Fibroblast of lung (primary cell): ENCODE measurements around the gene MMS19. TPM values are rescaled to one million over a fixed set of nuclear protein-coding genes. Genes with fewer than 3 reads are reported as not detected.
A peak's percentile ranks its signal among the peaks of the same experiment; 100 is the strongest.

ENCODE experiments used
- DNase-seq, 2 donors: peaks; one replicate each; pipeline versions ENCODE4 v3.0.0 to v3.0.0-alpha.2; 2010; ENCODE audit warnings: low read depth in 2 of 2
- H2AFZ ChIP-seq: 2 replicates; pipeline ENCODE4 v1.5.1; 2012; ENCODE audit warnings: low read length, control low read depth, inconsistent platforms
- H3K27ac ChIP-seq: 2 replicates; pipeline ENCODE4 v1.5.1; 2011; ENCODE audit warnings: low read length, control low read depth; ENCODE audit not compliant: insufficient read depth
- H3K27me3 ChIP-seq: 2 replicates; pipeline ENCODE4 v1.5.1; 2011; ENCODE audit warnings: mild to moderate bottlenecking, low read length; ENCODE audit not compliant: control insufficient read depth, insufficient read depth
- H3K36me3 ChIP-seq: 2 replicates; pipeline ENCODE4 v1.5.1; 2011; ENCODE audit warnings: low read length; ENCODE audit not compliant: control insufficient read depth, insufficient read depth
- H3K4me1 ChIP-seq: 2 replicates; pipeline ENCODE4 v1.5.1; 2011; ENCODE audit warnings: low read length; ENCODE audit not compliant: control insufficient read depth, insufficient read depth; ENCODE audit errors: extremely low read depth
- H3K4me2 ChIP-seq: 2 replicates; pipeline ENCODE4 v1.5.1; 2011; ENCODE audit warnings: low read length, control low read depth; ENCODE audit not compliant: insufficient read depth; ENCODE audit errors: extremely low read depth
- H3K4me3 ChIP-seq, 4 experiments: fragments of 200-600 bp in 1 of 4; sonication (generic) in 1 of 4; replicated peaks in 1 of 4; 2 replicates each; pipeline ENCODE4 v1.5.1; 2011 to 2016; ENCODE audit warnings: low read length in 4 of 4, low read depth in 3 of 4, mild to moderate bottlenecking in 3 of 4, control low read depth in 2 of 4, inconsistent platforms in 1 of 4, mixed read lengths in 1 of 4; ENCODE audit not compliant: insufficient read depth in 1 of 4; ENCODE audit errors: control extremely low read depth in 1 of 4
- H3K79me2 ChIP-seq: 2 replicates; pipeline ENCODE4 v1.5.1; 2012; ENCODE audit warnings: mild to moderate bottlenecking, low read length, inconsistent platforms; ENCODE audit not compliant: control insufficient read depth, insufficient read depth
- H3K9ac ChIP-seq: 2 replicates; pipeline ENCODE4 v1.5.1; 2011; ENCODE audit warnings: mild to moderate bottlenecking, low read length, control low read depth; ENCODE audit not compliant: insufficient read depth
- H3K9me3 ChIP-seq: 2 replicates; pipeline ENCODE4 v1.5.1; 2012; ENCODE audit warnings: low read depth, low read length; ENCODE audit not compliant: control insufficient read depth, insufficient read depth
- H4K20me1 ChIP-seq: 2 replicates; pipeline ENCODE4 v1.5.1; 2011; ENCODE audit warnings: low read length; ENCODE audit not compliant: control insufficient read depth, insufficient read depth; ENCODE audit errors: extremely low read depth
- CTCF ChIP-seq, 2 donors: IDR thresholded peaks in 1 of 2; conservative IDR thresholded peaks in 1 of 2; 1 replicate in 1 of 2; 2 replicates in 1 of 2; pipeline ENCODE4 v1.5.1; 2011 to 2012; ENCODE audit warnings: low read length in 2 of 2, control low read depth in 1 of 2, inconsistent platforms in 1 of 2, low read depth in 1 of 2, mild to moderate bottlenecking in 1 of 2
- EZH2 ChIP-seq: IDR thresholded peaks from 2 replicates; pipeline ENCODE4 v1.5.1; 2012; ENCODE audit warnings: low read length, control low read depth, mild to moderate bottlenecking; ENCODE audit errors: missing control alignments
- polyA plus RNA-seq, 2 donors: library from polyadenylated mRNA; depleted of rRNA in 1 of 2; stranded (reverse) in 1 of 2; unstranded in 1 of 2; fragments of >200 nt; gene quantifications; 2 replicates each; pipeline ENCODE4 v1.2.1, GENCODE V29; 2011 to 2012; ENCODE audit warnings: missing spikeins in 1 of 2
- total RNA-seq: library from RNA; depleted of rRNA; stranded (reverse); fragments of >200 nt; gene quantifications from 2 replicates; pipeline ENCODE4 v1.2.1, GENCODE V29; 2014

Gene MMS19
- total and polyA plus RNA-seq, 2 donors (not counting 1 experiment from before 2014, with no cell fraction given): 44.7 to 64.7 TPM

GRCh38 chr10:97459111-97459510 lies 39.1 kb downstream of the MMS19 start:
- no peak overlapping the region for H3K4me2 ChIP-seq
- peaks cover 2% of the 10 kb centered on the region for H3K4me1 ChIP-seq
- H3K36me3 ChIP-seq: peaks cover 42% of the 10 kb centered on the region
- H4K20me1 ChIP-seq: no peaks in the 10 kb centered on the region
- H3K79me2 ChIP-seq: peaks cover 2% of the 10 kb centered on the region
- H3K9me3 ChIP-seq: no peaks in the 10 kb centered on the region
- H3K9ac ChIP-seq: no peak overlapping the region
- TF ChIP-seq EZH2 (no peak), CTCF (conservative IDR thresholded peaks at IDR 0.05 in 1 of 2, IDR thresholded peaks at IDR 0.05 in 1 of 2; ENCODE audit: low read depth in 1 of 2, low read length in 2 of 2) (no peak)
- no peak overlapping the region for H2AFZ ChIP-seq
- no peaks in the 10 kb centered on the region for H3K27me3 ChIP-seq
- H3K4me3 ChIP-seq: no peak overlapping the region
- no peak overlapping the region for H3K27ac ChIP-seq
- DNase-seq: no peak

GRCh38 chr10:97456686-97457065 lies 41.5 kb downstream of the MMS19 start:
- H3K36me3 ChIP-seq: peaks cover 36% of the 10 kb centered on the region
- H3K4me2 ChIP-seq: no peak overlapping the region
- H3K27ac ChIP-seq: no peak overlapping the region
- no peak for DNase-seq
- H3K27me3 ChIP-seq: no peaks in the 10 kb centered on the region
- H2AFZ ChIP-seq: no peak overlapping the region
- H3K4me3 ChIP-seq: no peak overlapping the region
- H3K4me1 ChIP-seq: no peaks in the 10 kb centered on the region
- H3K9ac ChIP-seq: no peak overlapping the region
- peaks cover 20% of the 10 kb centered on the region for H3K79me2 ChIP-seq
- no peaks in the 10 kb centered on the region for H4K20me1 ChIP-seq
- no peak for TF ChIP-seq EZH2
- no peak for TF ChIP-seq CTCF (conservative IDR thresholded peaks at IDR 0.05 in 1 of 2, IDR thresholded peaks at IDR 0.05 in 1 of 2; ENCODE audit: low read depth in 1 of 2, low read length in 2 of 2)
- no peaks in the 10 kb centered on the region for H3K9me3 ChIP-seq

- H4K20me1 ChIP-seq: no peaks in the 10 kb centered on the region
- H3K4me3 ChIP-seq: no peak overlapping the region
- peaks cover 25% of the 10 kb centered on the region for H3K79me2 ChIP-seq
- H3K4me1 ChIP-seq: no peaks in the 10 kb centered on the region
- peaks cover 33% of the 10 kb centered on the region for H3K36me3 ChIP-seq
- no peak overlapping the region for H2AFZ ChIP-seq
- H3K9me3 ChIP-seq: no peaks in the 10 kb centered on the region
- peak in 1 of 2 donors; percentile 37 for DNase-seq
- TF ChIP-seq EZH2: no peak
- no peak for TF ChIP-seq CTCF (conservative IDR thresholded peaks at IDR 0.05 in 1 of 2, IDR thresholded peaks at IDR 0.05 in 1 of 2; ENCODE audit: low read depth in 1 of 2, low read length in 2 of 2)
- no peak overlapping the region for H3K9ac ChIP-seq
- H3K27me3 ChIP-seq: no peaks in the 10 kb centered on the region
- no peak overlapping the region for H3K4me2 ChIP-seq
- H3K27ac ChIP-seq: no peak overlapping the region
Measured at GRCh38 chr10:97456034-97456685, 42.1 kb downstream of the MMS19 start.
